ENCODE data around the gene AP2A1.
A peak's percentile ranks its signal among the peaks of the same experiment; 100 is the strongest.

AP2A1 gene

GRCh38 chr19:49809160-49809940 lies 42.5 kb downstream of the AP2A1 start:
- Histone ChIP-seq H4K20me1 (no peaks in the 10 kb centered on the region), H3K4me1 (peaks cover 42% of the 10 kb centered on the region), H3K36me3 (peaks cover 31% of the 10 kb centered on the region), H3K27ac (no peak overlapping the region), H3K27me3 (no peaks in the 10 kb centered on the region), H3K4me2 (peak overlapping the region; percentile 49), H3K9me3 (no peaks in the 10 kb centered on the region), H3K4me3 (no peak overlapping the region), H3K9ac (no peak overlapping the region)
- TF ChIP-seq Cebpa-rat (IDR thresholded peaks at IDR 0.05) = no peak

DNA sequence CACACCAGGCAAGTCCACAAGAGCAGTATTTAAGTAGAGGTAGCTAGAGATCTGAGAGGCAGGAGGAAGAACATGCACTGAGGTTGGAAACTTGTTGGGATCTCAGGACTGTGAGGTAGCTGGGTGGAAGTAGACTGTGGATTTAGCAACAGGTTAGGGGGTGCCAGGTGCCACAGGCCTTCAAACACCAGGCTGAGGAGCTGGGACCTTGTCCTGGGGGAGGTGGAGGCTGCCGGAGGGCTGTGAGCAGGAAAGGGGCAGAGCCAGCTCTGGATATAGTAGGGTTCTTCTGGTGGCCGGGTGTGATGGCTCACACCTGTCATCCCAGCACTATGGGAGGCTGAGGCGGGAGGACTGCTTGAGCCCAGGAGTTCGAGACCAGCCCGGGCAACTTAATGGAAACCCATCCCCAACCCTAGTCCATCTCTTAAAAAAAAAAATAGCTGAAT lies 43.2 kb downstream of the AP2A1 start:
- no peak for TF ChIP-seq Cebpa-rat (IDR thresholded peaks at IDR 0.05)
- Histone ChIP-seq H3K9ac (no peak overlapping the region), H3K9me3 (no peaks in the 10 kb centered on the region), H3K36me3 (peaks cover 25% of the 10 kb centered on the region), H3K4me2 (no peak overlapping the region), H3K4me1 (peaks cover 43% of the 10 kb centered on the region), H3K4me3 (no peak overlapping the region), H3K27me3 (no peaks in the 10 kb centered on the region), H4K20me1 (no peaks in the 10 kb centered on the region), H3K27ac (no peak overlapping the region)

DNA sequence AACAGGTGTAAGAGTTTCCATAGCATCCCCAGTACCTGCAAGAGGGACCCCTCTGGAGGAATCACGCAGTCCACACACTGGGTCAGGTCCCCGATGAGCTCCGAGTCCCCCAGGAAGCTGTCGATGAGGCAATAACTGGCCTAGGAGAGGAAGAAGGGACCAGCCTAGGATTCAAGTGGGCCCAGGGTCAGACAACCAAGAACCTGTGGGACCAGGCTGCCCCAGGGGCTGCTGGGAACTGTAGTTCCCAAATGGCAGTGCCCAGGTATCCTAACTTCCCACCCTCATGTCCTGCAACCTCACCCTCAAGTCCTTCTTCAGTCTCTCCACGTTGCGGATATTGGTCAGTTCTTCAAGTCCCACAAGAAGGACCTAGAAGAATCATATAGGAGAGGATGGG lies 44.5 kb downstream of the AP2A1 start:
- Histone ChIP-seq H3K4me3 (no peak overlapping the region), H3K9me3 (no peaks in the 10 kb centered on the region), H3K4me1 (peaks cover 43% of the 10 kb centered on the region), H4K20me1 (no peaks in the 10 kb centered on the region), H3K4me2 (no peak overlapping the region), H3K9ac (no peak overlapping the region), H3K27me3 (no peaks in the 10 kb centered on the region), H3K36me3 (peaks cover 12% of the 10 kb centered on the region; the same call in 1 of the 2 replicates), H3K27ac (no peak overlapping the region)
- TF ChIP-seq Cebpa-rat (IDR thresholded peaks at IDR 0.05) = no peak

- Histone ChIP-seq H3K9me3 (no peaks in the 10 kb centered on the region), H3K4me1 (peaks cover 45% of the 10 kb centered on the region), H3K27me3 (no peaks in the 10 kb centered on the region), H4K20me1 (no peaks in the 10 kb centered on the region), H3K4me3 (peak overlapping the region; percentile 70), H3K4me2 (peak overlapping the region; percentile 85), H3K27ac (peak overlapping the region; percentile 74), H3K36me3 (peaks cover 3% of the 10 kb centered on the region; the same call in 1 of the 2 replicates), H3K9ac (peak overlapping the region; percentile 66)
- no peak for TF ChIP-seq Cebpa-rat (IDR thresholded peaks at IDR 0.05)
Observed at GRCh38 chr19:49812452-49812996, 45.7 kb downstream of the AP2A1 start.

- Histone ChIP-seq H3K9ac (peak within 1 kb of the TSS; percentile 66), H3K4me1 (peaks cover 38% of the 10 kb centered on the region), H3K9me3 (no peaks in the 10 kb centered on the region), H4K20me1 (no peaks in the 10 kb centered on the region), H3K36me3 (no peaks in the 10 kb centered on the region), H3K4me3 (peak within 1 kb of the TSS; percentile 70), H3K4me2 (peak within 1 kb of the TSS; percentile 85), H3K27ac (peak within 1 kb of the TSS; percentile 74), H3K27me3 (no peaks in the 10 kb centered on the region)
- TF ChIP-seq Cebpa-rat (IDR thresholded peaks at IDR 0.05) = no peak
Observed at GRCh38 chr19:49812997-49813861, 46.4 kb downstream of the AP2A1 start, which contains the start of gene FUZ. Gene FUZ, minus strand, starts transcription at chr19:49813292. Its CDS starts 186 bp downstream, at chr19:49813106.

DNA sequence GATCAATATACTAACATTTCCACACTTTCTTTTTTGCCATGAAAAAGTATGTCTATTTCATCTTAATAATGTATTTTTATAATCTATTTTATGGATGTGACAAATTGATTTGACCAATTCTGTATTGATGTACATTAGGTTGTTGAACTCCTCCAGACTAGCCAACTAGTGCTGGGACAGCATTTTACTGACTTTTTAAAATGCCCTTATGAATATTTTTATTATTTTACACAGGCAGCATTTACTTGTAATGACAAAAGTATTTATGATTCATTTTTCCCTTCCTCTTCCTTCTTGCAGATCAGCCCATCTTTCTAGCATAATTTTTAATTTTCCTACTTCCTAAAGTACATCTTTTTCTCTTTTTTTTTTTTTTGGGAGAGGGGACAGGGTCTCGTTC lies 47.2 kb downstream of the AP2A1 start:
- H3K4me1 ChIP-seq = peaks cover 36% of the 10 kb centered on the region
- H3K27me3 ChIP-seq = no peaks in the 10 kb centered on the region
- no peak overlapping the region for H3K9ac ChIP-seq
- no peak overlapping the region for H3K27ac ChIP-seq
- no peaks in the 10 kb centered on the region for H3K36me3 ChIP-seq
- H3K4me3 ChIP-seq = peak overlapping the region; percentile 70
- TF ChIP-seq Cebpa-rat (IDR thresholded peaks at IDR 0.05) = no peak
- peak overlapping the region; percentile 85 for H3K4me2 ChIP-seq
- no peaks in the 10 kb centered on the region for H3K9me3 ChIP-seq
- peaks cover 5% of the 10 kb centered on the region; the same call in 1 of the 2 replicates for H4K20me1 ChIP-seq

DNA sequence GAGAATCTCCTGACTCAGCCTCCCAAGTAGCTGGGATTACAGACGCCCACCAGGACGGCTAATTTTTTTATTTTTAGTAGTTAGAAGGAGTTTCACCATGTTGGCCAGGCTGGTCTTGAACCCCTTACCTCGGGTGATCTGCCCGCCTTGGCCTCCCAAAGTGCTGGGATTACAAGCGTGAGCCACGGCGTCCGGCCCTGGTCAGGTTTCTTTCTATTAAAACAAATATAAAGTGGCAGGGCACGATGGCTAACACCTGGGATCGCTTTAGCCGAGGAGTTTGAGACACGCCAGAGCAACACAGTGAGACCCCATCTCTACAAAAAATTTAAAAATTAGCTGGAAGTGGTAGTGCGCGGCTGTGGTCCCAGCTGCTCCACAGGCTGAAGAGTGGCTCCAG lies 49.8 kb downstream of the AP2A1 start:
- peaks cover 25% of the 10 kb centered on the region for H4K20me1 ChIP-seq
- no peaks in the 10 kb centered on the region for H3K9me3 ChIP-seq
- H3K9ac ChIP-seq = no peak overlapping the region
- H3K4me1 ChIP-seq = peaks cover 42% of the 10 kb centered on the region
- no peak overlapping the region for H3K27ac ChIP-seq
- no peak for TF ChIP-seq Cebpa-rat (IDR thresholded peaks at IDR 0.05)
- H3K4me2 ChIP-seq = peak overlapping the region; percentile 98
- no peak overlapping the region for H3K4me3 ChIP-seq
- H3K27me3 ChIP-seq = no peaks in the 10 kb centered on the region
- peaks cover 18% of the 10 kb centered on the region for H3K36me3 ChIP-seq

GRCh38 chr19:49817964-49818648 lies 51.3 kb downstream of the AP2A1 start, which contains the start of gene MED25:
Gene MED25, plus strand, starts transcription at chr19:49818289. Its CDS starts 53 bp downstream, at chr19:49818342.
- Histone ChIP-seq H3K9ac (peak within 1 kb of the TSS; percentile 89), H4K20me1 (peaks cover 30% of the 10 kb centered on the region), H3K27ac (peak within 1 kb of the TSS; percentile 88), H3K36me3 (peaks cover 31% of the 10 kb centered on the region), H3K27me3 (no peaks in the 10 kb centered on the region), H3K4me3 (peak within 1 kb of the TSS; percentile 88), H3K4me1 (peaks cover 32% of the 10 kb centered on the region), H3K9me3 (no peaks in the 10 kb centered on the region), H3K4me2 (peak within 1 kb of the TSS; percentile 98)
- no peak for TF ChIP-seq Cebpa-rat (IDR thresholded peaks at IDR 0.05)

Measured in BLaER1 (cell line).